OCI-LY3 (cell line): ENCODE measurements around the gene CDC42SE1.

Experiments used
- H2AFZ ChIP-seq: fragments of 200-600, 300-600 bp; shearing (Covaris generic); 2 replicates; pipeline ENCODE4 v1.6.0; 2014; ENCODE audit warnings: antibody characterized with exemption, low read depth, low read length
- H3K27ac ChIP-seq: fragments of 200-600, 300-600 bp; sonication (generic); 2 replicates; pipeline ENCODE4 v1.5.1; 2014; ENCODE audit warnings: mild to moderate bottlenecking, low read length, moderate library complexity, mixed read lengths
- H3K27me3 ChIP-seq: fragments of 200-600, 300-600 bp; sonication (generic); 2 replicates; pipeline ENCODE4 v1.6.1; 2014; ENCODE audit warnings: low read depth, low read length, mixed read lengths
- H3K36me3 ChIP-seq: fragments of 200-600, 300-600 bp; sonication (generic); replicated peaks from 2 replicates; pipeline ENCODE3; 2014; ENCODE audit warnings: low read depth, low read length, mixed read lengths
- H3K4me1 ChIP-seq: fragments of 300-600, 200-600 bp; sonication (generic); 2 replicates; pipeline ENCODE4 v1.6.1; 2014; ENCODE audit warnings: low read length, mixed read lengths
- H3K4me2 ChIP-seq: fragments of 200-600, 300-600 bp; sonication (generic); 2 replicates; pipeline ENCODE4 v1.6.1; 2014; ENCODE audit warnings: low read length, mixed read lengths
- H3K4me3 ChIP-seq: fragments of 300-600, 200-600 bp; sonication (generic); 2 replicates; pipeline ENCODE4 v1.5.1; 2014; ENCODE audit warnings: antibody characterized with exemption, mild to moderate bottlenecking, low read length, moderate library complexity
- H3K79me2 ChIP-seq: fragments of 300-600, 200-600 bp; shearing (Covaris generic); 2 replicates; pipeline ENCODE4 v1.6.1; 2014; ENCODE audit warnings: mild to moderate bottlenecking, low read length, mixed read lengths
- H3K9ac ChIP-seq: fragments of 300-600, 200-600 bp; shearing (Covaris generic); 2 replicates; pipeline ENCODE4 v1.6.0; 2014; ENCODE audit warnings: mild to moderate bottlenecking, low read length, moderate library complexity
- H3K9me3 ChIP-seq: fragments of 200-600, 300-600 bp; shearing (Covaris generic); 2 replicates; pipeline ENCODE4 v1.6.1; 2014; ENCODE audit warnings: low read length, mixed read lengths; ENCODE audit not compliant: insufficient read depth
- H4K20me1 ChIP-seq: fragments of 200-600, 300-600 bp; sonication (generic); 2 replicates; pipeline ENCODE4 v1.6.1; 2016; ENCODE audit warnings: low read length, mixed read lengths; ENCODE audit not compliant: insufficient read depth
- EZH2phosphoT487 ChIP-seq: fragments of 200-600 bp; shearing (Covaris generic); IDR thresholded peaks from 2 replicates; pipeline ENCODE4 v1.6.1; 2018; ENCODE audit warnings: antibody characterized with exemption, mixed run types, low read depth
- TF ChIP-seq, protein P1 (sequence below): fragments of 200-600, 300-600 bp; sonication (generic); IDR thresholded peaks from 2 replicates; pipeline ENCODE4 v1.5.1; 2014; ENCODE audit warnings: antibody characterized with exemption, low read length, low read depth

CDC42SE1 gene

DNA sequence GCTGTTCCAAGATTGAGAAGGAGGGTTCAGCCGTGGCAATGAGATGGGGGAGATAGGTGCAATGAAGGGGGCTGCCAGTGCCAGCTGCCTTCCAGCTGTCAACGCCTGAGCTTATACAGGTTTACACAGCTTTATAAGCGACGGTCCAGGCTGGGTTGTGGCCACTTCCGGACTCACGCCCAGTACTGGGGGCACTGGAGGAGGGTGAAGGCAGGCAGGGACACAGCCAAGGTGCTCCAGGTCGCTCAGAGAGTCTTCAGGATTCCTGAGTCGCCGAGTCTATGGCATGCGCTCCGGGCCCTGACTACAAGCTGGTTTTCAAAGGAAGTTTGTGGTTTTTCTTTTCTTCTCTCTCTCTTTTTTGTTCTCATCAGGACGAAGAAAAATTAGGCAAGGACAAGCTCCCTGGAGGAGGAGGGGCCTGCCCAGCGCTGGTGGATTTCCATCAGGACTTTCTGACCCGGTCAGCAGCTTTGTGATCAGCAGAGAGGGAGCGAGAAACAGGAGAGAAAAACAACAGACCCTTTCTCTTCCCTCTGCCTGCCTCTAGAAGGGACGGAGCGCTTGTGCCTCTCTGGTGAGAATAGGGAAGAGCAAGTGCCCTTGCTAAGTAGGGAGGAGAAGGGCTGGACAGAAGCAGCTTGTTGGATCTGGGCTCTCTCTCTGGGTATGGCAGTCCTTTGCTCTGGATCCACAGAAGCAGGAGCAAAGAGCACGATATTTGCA, 52.9 kb downstream of the CDC42SE1 start, which contains the start of gene MINDY1:
TSS of gene MINDY1 (minus strand) at position 576 of the 726 bp plus-strand sequence. CDS start 4,285 bp downstream, outside the sequence.
- Histone ChIP-seq H3K4me2 (peak within 1 kb of the TSS; percentile 86), H3K4me1 (peaks cover 33% of the 10 kb centered on the region)

DNA sequence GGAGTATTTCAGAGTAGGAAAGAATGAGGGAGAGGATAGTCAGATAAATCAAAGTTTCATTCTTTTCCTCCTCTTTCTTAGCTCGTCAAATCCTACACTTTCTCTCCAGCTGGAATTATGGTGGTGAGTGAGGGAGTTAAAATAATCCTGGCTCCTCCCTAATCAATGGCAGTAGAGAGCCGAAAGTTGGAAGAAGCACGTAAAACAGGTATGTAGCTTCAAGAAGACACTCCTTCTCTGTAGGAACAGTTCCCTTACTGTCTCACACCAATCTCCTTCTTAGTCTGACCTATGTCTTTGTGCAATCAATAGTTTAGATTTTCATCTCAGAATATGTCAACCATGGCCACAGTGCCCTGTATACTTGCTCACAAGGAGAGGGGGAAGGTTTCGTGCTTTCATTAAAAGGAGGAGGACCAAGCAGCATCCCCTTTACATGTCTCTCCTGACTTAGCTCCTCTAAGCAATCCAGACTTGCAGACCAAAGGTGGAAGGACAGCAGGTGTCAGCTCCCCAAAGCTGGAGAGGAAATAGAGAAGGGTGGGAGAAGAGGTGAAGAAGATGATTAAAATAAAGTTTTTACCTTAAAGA, 53.6 kb downstream of the CDC42SE1 start:
- TF ChIP-seq EZH2phosphoT487: no peak
- TF ChIP-seq, protein P1, sequence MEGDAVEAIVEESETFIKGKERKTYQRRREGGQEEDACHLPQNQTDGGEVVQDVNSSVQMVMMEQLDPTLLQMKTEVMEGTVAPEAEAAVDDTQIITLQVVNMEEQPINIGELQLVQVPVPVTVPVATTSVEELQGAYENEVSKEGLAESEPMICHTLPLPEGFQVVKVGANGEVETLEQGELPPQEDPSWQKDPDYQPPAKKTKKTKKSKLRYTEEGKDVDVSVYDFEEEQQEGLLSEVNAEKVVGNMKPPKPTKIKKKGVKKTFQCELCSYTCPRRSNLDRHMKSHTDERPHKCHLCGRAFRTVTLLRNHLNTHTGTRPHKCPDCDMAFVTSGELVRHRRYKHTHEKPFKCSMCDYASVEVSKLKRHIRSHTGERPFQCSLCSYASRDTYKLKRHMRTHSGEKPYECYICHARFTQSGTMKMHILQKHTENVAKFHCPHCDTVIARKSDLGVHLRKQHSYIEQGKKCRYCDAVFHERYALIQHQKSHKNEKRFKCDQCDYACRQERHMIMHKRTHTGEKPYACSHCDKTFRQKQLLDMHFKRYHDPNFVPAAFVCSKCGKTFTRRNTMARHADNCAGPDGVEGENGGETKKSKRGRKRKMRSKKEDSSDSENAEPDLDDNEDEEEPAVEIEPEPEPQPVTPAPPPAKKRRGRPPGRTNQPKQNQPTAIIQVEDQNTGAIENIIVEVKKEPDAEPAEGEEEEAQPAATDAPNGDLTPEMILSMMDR: no peak
- H3K4me3 ChIP-seq: peak overlapping the region; percentile 73
- H3K9me3 ChIP-seq: no peaks in the 10 kb centered on the region
- peak overlapping the region; percentile 56 for H3K9ac ChIP-seq
- H2AFZ ChIP-seq: peak overlapping the region; percentile 88
- H3K36me3 ChIP-seq: no peaks in the 10 kb centered on the region
- H4K20me1 ChIP-seq: no peaks in the 10 kb centered on the region
- H3K79me2 ChIP-seq: peaks cover 14% of the 10 kb centered on the region; the same call in 1 of the 2 replicates
- H3K27ac ChIP-seq: no peak overlapping the region
- no peaks in the 10 kb centered on the region for H3K27me3 ChIP-seq
- peak overlapping the region; percentile 86 for H3K4me2 ChIP-seq
- peaks cover 30% of the 10 kb centered on the region for H3K4me1 ChIP-seq

More for the DNA sequence above, 52.9 kb downstream of the CDC42SE1 start, which contains the start of gene MINDY1:
- no peak for TF ChIP-seq EZH2phosphoT487
- TF ChIP-seq, protein P1: peak; percentile 28; the same call in 1 of the 2 replicates
- Histone ChIP-seq H3K9ac (peak within 1 kb of the TSS; percentile 56), H2AFZ (peak within 1 kb of the TSS; percentile 88), H3K79me2 (peaks cover 14% of the 10 kb centered on the region; the same call in 1 of the 2 replicates), H3K4me3 (peak within 1 kb of the TSS; percentile 90), H3K27me3 (no peaks in the 10 kb centered on the region), H3K36me3 (no peaks in the 10 kb centered on the region), H3K27ac (no peak within 1 kb of the TSS), H4K20me1 (no peaks in the 10 kb centered on the region), H3K9me3 (no peaks in the 10 kb centered on the region)

DNA sequence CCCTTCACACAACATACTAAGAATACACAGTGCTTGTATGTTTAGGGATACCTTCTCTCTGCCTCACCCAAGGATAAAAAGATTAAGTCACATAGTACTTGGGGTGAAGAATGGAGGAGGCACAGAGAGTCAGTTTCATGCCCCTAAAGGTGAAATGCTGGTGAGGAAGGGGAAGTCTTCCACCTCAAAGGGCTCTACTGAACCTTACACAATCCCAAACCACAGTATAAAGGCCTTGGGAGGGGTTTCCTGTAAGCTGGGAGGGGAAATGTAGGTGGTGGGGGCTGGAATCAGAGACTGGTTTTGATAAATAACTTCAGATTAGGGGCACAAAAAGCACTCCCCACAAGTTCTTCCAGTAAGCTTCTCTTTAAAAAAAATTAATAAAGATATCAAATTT, 56.2 kb downstream of the CDC42SE1 start:
- Histone ChIP-seq H4K20me1 (no peaks in the 10 kb centered on the region), H3K79me2 (no peaks in the 10 kb centered on the region), H3K9me3 (no peaks in the 10 kb centered on the region), H3K9ac (no peak overlapping the region), H2AFZ (no peak overlapping the region), H3K4me3 (no peak overlapping the region), H3K27ac (no peak overlapping the region), H3K4me2 (no peak overlapping the region), H3K27me3 (no peaks in the 10 kb centered on the region), H3K4me1 (peaks cover 22% of the 10 kb centered on the region), H3K36me3 (no peaks in the 10 kb centered on the region)
- no peak for TF ChIP-seq EZH2phosphoT487
- TF ChIP-seq, protein P1: no peak

DNA sequence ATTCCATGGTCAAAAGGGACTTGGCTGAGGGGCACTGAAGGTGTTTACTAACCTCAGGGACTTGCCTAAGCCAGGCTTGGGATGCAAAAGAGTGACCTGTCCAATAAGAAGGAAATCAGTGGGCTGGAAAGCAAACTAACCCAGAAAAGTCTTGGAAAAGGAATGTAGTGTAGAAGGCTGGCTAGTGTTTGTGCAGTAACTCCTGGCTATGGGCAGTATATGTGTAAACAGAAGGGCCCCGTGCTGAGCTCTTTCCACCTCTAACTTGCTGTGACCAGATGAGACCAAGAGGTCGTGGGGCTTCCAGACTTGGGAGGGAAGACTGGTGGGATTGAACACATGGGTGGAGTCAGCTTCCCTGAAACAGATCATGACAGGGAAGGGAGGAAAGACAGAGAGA, 56.8 kb downstream of the CDC42SE1 start:
- Histone ChIP-seq H3K4me3 (no peak overlapping the region), H4K20me1 (no peaks in the 10 kb centered on the region), H3K4me2 (no peak overlapping the region), H2AFZ (no peak overlapping the region), H3K36me3 (no peaks in the 10 kb centered on the region), H3K27ac (no peak overlapping the region), H3K79me2 (no peaks in the 10 kb centered on the region), H3K4me1 (peaks cover 19% of the 10 kb centered on the region), H3K27me3 (no peaks in the 10 kb centered on the region), H3K9me3 (no peaks in the 10 kb centered on the region), H3K9ac (no peak overlapping the region)
- no peak for TF ChIP-seq EZH2phosphoT487
- TF ChIP-seq, protein P1: no peak
